GM18507 (cell line): ENCODE measurements around the gene RRAGA.
A peak's percentile ranks its signal among the peaks of the same experiment; 100 is the strongest.
"Not testable (repeated sequence)": the region's sequence is repeated elsewhere in the genome, so short reads cannot be mapped to it uniquely, and the experiment has no call there.

Experiments
- DNase-seq: peaks from one replicate; pipeline ENCODE4 v3.0.0; 2011; ENCODE audit warnings: low read depth; ENCODE audit not compliant: insufficient read length; ENCODE audit errors: extremely low spot score
- FAIRE-seq: peaks from 2 replicates; lab custom pipeline; 2011; peaks lifted over from hg19 to GRCh38; lab: Jason Lieb, UNC

RRAGA gene

DNA sequence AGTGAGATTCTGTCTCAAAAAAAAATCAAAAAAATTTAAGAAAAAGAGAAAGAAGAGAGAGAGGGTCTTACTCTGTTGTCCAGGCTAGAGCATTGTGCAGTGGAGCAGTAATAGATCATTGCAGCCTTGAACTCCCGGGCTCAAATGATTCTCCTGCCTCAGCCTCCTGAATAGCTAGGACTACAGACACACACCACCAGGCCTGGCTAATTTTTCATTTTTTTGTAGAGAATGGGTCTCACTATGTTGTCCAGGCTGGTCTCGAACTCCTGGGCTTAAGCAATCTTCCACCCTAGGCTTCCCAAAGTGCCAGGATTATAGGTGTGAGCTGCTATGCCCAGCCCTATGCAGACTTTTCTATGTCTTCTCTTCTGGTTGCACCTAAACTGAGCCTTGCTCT lies 25.0 kb downstream of the RRAGA start:
- FAIRE-seq (no peak), DNase-seq (no peak)

DNA sequence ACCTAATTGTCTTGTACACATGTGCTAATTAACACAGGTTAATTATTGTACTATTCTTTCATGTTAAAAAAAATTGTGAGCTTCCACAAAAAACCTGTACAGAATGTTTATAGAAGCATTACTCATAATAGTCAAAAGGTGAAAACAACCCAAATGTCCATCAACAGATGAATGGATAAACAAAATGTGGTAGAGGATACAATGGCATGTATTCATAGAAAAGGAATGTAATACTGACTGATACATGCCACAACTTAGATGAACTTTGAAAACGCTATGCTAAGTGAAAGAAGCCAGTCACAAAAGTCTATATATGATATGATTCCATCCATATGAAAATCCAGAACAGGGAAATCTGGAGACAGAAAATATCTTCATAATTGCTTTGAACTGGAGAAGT lies 25.6 kb downstream of the RRAGA start:
- DNase-seq (no peak), FAIRE-seq (no peak)

DNA sequence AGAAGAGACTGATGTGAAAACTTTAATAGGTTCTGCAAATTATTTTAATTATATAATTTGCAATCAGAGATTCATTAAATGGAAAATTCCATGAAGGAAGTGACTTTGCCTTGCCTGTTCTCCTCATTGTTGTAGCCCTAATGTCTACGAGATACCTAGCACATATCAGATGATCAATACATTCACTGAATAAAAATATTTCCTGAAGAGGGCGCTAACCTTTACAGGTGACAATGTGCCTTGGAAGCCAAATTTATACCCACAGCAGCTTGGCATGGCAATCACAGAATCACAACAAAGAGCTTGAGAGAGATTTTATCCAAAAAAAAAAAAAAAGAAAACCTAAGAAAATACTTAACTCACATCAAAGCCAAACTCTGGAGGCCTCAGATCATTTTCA lies 36.1 kb downstream of the RRAGA start:
- peak; percentile 69 for FAIRE-seq
- peak; percentile 8 for DNase-seq

DNA sequence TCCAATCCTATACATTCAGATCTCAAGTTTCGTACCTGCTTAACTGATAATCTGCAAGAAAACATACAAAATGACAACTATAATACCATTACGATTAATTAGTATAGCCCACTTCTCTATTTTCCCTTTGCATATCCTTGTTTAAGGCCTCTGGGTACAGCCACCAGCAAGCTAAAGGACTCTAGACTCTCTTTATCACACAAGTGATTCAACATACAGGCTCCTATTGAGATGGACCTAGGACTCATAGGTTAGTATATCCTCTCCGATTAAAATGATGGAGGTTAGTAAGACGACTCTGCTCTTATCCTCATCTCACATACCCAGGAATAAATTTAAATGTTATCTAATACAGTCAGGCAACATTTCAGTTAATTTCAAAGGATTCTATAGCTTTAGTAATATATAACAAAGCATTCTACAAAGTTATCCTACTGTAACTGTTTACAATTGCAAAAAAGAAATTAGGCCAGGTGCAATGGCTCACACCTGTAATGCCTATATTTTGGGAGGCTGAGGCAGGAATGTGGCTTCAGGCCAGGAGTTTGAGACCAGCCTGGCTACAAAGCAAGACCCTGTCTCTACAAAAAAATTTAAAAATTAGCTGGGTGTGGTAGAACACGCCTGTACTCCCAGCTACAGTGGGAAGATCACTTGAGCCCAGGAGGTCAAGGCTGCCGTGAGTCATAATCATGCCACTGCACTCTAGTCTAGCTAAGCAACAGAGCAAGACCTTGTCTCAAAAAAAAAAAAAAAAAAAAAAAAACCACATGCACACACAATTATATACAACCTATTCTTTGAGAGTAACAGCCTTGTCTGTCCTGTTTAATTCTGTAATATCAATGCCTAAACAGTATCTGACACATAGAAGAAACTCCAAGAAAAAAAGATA lies 38.1 kb downstream of the RRAGA start:
- no peak for FAIRE-seq
- DNase-seq: no peak

- peak; percentile 53 for FAIRE-seq
- not testable (repeated sequence) for DNase-seq
These were observed 48.2 kb downstream of the RRAGA start for GRCh38 chr9:19097431-19097830.
